Measurements from ENCODE around the gene FDX1. TPM values are rescaled to one million over a fixed set of nuclear protein-coding genes. Genes with fewer than 3 reads are reported as not detected.
"Not testable (repeated sequence)": the region's sequence is repeated elsewhere in the genome, so short reads cannot be mapped to it uniquely, and the experiment has no call there.

FDX1 gene, protein sequence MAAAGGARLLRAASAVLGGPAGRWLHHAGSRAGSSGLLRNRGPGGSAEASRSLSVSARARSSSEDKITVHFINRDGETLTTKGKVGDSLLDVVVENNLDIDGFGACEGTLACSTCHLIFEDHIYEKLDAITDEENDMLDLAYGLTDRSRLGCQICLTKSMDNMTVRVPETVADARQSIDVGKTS
- total RNA-seq = 10 to 100 TPM; 10.7 to 20.9 (median 11.9) TPM

DNA sequence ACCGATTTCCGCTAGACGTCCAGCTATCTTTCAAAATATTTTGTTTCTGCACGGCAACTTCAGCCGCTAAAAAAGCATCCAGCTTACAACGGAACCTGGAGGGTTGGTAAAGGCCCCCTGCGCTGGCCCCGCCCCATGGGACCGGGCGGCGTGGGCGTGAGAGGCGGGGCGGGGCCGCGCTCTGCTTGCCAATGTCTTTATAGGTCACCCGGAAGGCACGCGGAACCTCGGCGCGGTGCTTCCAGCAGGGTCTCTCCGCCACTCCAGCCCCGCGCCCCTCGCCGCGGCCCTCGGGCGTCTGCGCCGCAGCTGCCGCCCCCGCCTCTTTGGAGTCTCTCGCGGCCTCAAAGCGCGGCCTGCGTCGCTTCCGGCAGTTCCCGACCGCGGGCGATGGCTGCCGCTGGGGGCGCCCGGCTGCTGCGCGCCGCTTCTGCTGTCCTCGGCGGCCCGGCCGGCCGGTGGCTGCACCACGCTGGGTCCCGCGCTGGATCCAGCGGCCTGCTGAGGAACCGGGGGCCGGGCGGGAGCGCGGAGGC lies at the start of gene FDX1:
FDX1 (plus strand) TSS at position 218 of the 536 bp plus-strand sequence; CDS start at position 391, 173 bp downstream.
- peak; percentile 49 for DNase-seq (ENCODE audit: low spot score)
- ATAC-seq (ENCODE audit: low FRiP score) = peak; percentile 94
- TF ChIP-seq, protein P1, sequence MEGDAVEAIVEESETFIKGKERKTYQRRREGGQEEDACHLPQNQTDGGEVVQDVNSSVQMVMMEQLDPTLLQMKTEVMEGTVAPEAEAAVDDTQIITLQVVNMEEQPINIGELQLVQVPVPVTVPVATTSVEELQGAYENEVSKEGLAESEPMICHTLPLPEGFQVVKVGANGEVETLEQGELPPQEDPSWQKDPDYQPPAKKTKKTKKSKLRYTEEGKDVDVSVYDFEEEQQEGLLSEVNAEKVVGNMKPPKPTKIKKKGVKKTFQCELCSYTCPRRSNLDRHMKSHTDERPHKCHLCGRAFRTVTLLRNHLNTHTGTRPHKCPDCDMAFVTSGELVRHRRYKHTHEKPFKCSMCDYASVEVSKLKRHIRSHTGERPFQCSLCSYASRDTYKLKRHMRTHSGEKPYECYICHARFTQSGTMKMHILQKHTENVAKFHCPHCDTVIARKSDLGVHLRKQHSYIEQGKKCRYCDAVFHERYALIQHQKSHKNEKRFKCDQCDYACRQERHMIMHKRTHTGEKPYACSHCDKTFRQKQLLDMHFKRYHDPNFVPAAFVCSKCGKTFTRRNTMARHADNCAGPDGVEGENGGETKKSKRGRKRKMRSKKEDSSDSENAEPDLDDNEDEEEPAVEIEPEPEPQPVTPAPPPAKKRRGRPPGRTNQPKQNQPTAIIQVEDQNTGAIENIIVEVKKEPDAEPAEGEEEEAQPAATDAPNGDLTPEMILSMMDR (IDR thresholded peaks at IDR 0.05) = peak in 2 of 3 donors; percentile 34 to 79

DNA sequence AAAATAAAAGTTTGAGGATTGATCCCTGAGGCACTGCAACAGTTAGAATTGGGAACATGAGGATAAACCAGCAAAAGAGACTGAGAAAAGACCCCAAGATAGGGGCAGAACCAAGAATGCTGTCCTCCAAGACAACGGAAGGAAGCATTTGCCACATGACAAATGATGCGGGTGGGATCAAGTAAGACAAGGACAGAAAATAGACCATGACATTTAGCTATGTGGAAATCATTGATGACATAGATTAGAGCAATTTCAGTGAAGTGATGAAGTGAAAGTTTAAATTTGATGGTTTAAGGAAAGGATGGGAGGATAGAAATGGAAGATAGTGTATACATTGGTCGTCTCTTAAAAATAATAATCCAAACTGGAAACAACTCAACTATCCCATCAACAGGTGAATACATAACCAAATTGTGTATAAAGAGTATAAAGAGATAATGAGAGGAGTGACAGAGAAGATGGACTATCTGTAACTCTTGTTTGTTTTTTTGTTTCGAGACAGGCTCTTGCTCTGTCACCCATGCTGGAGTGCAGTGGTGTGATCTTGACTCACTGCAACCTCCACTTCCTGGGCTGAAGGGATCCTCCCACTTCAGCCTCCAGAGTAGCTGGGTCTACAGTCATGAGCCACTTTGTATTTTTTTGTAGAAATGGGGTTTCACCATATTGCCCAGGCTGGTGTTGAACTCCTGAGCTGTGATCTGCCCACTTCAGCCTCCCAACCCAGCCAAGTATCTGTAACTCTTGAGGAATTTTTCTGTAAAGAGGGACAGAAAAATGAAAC lies 48.7 kb upstream of the FDX1 start:
- TF ChIP-seq, protein P1 (IDR thresholded peaks at IDR 0.05) = no peak
- no peak for DNase-seq (ENCODE audit: low spot score)
- ATAC-seq (ENCODE audit: low FRiP score) = no peak

DNA sequence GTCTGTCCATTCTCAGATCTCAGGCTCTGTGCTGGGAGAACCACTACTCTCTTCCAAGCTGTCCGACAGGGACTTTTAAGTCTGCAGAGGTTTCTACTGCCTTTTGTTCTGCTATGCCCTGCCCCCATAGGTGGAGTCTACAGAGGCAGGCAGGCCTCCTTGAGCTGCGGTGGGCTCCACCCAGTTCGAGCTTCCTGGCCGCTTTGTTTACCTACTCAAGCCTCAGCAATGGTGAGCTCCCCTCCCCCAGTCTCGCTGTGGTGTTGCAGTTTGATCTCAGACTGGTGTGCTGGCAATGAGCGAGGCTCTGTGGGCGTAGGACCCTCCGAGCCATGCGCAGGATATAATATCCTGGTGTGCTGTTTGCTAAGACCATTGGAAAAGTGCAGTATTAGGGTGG lies 41.5 kb upstream of the FDX1 start:
- not testable (repeated sequence) for DNase-seq (ENCODE audit: low spot score); ATAC-seq (ENCODE audit: low FRiP score)

DNA sequence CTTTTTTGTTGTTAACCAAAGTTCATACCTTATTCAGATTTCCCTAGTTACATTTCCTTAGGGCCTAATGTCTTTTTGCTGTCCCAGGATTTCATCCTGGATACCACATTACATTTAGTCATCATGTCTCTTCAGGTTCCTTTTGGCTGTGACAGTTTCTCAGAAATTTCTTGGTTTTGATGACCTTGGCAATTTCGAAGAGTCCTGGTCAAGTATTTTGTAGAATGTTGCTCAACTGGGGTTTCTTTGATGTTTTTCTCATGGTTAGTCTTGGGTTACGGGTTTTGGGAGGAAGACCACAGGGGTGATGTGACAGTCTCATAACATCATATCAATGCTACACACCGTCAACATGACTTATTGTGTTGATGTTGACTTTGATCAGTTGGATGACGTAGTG lies 39.8 kb upstream of the FDX1 start:
- DNase-seq (ENCODE audit: low spot score) (no peak), ATAC-seq (ENCODE audit: low FRiP score) (no peak)
- TF ChIP-seq, protein P1 (IDR thresholded peaks at IDR 0.05) = no peak

DNA sequence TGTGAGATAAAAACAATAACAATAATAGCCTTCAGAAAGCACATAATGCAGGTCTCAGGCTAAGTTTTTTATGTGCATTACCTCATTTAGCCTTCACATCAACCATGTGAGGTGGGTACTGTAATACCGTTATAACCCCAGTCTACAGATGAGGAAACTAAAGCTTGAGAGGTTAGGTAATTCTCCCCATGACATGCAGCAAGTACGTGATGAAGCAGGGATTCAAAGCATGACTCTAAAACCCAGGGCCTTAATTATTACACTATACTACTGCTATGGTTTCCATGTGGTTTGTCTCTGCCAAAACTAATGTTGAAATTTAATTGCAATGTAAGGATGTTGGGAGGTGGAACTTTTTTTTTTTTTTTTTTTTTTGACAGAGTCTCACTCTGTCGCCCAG lies 37.7 kb upstream of the FDX1 start:
- TF ChIP-seq, protein P1 (IDR thresholded peaks at IDR 0.05) = no peak
- ATAC-seq (ENCODE audit: low FRiP score) (no peak), DNase-seq (ENCODE audit: low spot score) (no peak)

DNA sequence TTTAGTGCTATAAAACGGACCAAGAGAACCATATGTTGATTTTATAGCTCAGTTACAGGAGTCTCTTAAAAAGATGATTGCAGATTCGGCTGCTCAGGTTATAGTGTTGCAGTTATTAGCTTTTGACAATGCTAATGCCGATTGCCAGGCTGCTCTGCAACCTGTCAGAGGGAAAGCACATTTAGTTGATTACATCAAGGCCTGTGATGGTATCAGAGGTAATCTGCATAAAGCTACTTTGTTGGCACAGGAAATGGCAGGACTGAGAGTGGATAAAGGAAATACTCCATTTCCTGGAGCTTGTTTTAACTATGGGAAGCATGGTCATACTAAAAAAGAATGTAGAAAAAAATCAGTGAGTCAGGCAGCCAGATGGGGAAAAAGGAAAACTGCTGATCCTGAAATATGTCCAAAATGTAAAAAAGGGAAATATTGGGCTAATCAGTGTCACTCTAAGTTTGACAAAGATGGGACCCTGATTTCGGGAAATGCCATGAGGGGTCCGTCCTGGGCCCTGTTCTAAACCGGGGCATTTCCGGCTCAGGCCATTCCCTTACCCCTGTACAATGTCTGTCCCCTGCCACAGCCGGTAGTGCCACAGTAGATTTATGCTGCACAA lies 32.0 kb upstream of the FDX1 start:
- DNase-seq (ENCODE audit: low spot score); ATAC-seq (ENCODE audit: low FRiP score): not testable (repeated sequence)

DNA sequence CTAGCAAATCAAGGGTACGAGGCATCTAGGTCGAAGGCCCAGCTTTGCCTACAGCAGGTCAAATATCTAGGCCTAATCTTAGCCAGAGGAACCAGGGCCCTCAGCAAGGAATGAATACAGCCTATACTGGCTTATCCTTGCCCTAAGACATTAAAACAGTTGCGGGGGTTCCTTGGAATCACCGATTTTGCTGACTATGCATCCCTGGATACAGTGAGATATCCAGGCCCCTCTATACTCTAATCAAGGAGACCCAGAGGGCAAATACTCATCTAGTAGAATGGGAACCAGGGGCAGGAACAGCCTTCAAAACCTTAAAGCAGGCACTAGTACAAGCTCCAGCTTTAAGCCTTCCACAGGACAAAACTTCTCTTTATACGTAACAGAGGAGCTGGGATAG lies 26.2 kb upstream of the FDX1 start:
- not testable (repeated sequence) for DNase-seq (ENCODE audit: low spot score); ATAC-seq (ENCODE audit: low FRiP score)

DNA sequence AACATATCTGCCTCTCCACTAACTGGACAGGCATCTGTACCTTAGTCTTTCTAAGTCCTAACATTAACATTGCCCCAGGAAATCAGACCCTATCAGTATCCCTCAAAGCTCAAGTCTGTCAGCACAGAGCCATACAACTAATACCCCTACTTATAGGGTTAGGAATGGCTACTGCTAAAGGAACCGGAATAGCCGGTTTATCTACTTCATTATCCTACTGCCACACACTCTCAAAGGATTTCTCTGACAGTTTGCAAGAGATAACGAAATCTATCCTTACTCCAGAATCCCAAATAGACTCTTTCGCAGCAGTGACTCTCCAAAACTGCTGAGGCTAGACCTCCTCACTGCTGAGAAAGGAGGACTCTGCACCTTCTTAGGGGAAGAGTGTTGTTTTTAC lies 24.1 kb upstream of the FDX1 start:
- ATAC-seq (ENCODE audit: low FRiP score); DNase-seq (ENCODE audit: low spot score): not testable (repeated sequence)

DNA sequence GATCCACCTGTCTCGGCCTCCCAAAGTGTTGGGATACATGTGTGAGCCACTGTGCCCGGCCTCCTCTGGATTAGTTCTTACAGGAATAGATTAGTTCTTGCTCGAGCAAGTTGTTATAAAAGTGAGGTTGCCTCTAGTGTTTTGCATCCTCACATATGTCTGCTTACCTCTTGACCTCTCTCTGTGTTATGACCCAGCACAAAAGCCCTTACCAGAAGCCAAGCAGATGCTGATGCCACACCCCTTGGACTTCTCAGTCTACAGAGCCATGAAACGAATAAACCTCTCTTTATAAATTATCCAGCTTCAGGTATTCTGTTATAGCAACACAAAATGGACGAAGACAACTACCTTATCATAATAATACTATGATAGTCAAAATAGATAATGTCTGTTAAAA lies 22.4 kb upstream of the FDX1 start:
- ATAC-seq (ENCODE audit: low FRiP score) = no peak
- TF ChIP-seq, protein P1 (IDR thresholded peaks at IDR 0.05) = no peak
- DNase-seq (ENCODE audit: low spot score) = no peak

Data from omental fat pad (tissue), 4 donors.